H1 (cell line): ENCODE measurements around the gene SUCLG2. TPM values are rescaled to one million over a fixed set of nuclear protein-coding genes. Genes with fewer than 3 reads are reported as not detected.

ENCODE experiments used
- CTCF ChIA-PET: fragments of 300-600 bp; sonication (Branson Sonifier 250); formaldehyde crosslinking; loops from one replicate; lab custom pipeline; 2021; ENCODE audit not compliant: partially characterized antibody; lab: Charles Lee
- POLR2A ChIA-PET: fragments of 300-600 bp; sonication (Branson Sonifier 250); formaldehyde crosslinking; loops from one replicate; lab custom pipeline; 2021; ENCODE audit warnings: inconsistent platforms; ENCODE audit not compliant: partially characterized antibody; lab: Charles Lee
- DNase-seq, 2 experiments: peaks; one replicate each; pipeline versions ENCODE4 v3.0.0 to v3.0.0-alpha.2; 2010 to 2022; ENCODE audit warnings: low spot score in 2 of 2, low read depth in 1 of 2, mixed read lengths in 1 of 2
- FAIRE-seq: peaks from 2 replicates; lab custom pipeline; 2011; peaks lifted over from hg19 to GRCh38; lab: Jason Lieb, UNC
- H2AFZ ChIP-seq: 2 replicates; pipeline ENCODE4 v1.8.1; 2012; ENCODE audit warnings: low read length, inconsistent platforms
- H2AK5ac ChIP-seq: 2 replicates; pipeline ENCODE4 v1.6.1; 2013; ENCODE audit warnings: low read depth, low read length
- H2BK120ac ChIP-seq: replicated peaks from 2 replicates; pipeline ENCODE3; 2013; ENCODE audit warnings: low read depth, low read length, inconsistent platforms
- H2BK12ac ChIP-seq: 2 replicates; pipeline ENCODE4 v1.6.1; 2013; ENCODE audit warnings: low read depth, low read length
- H2BK15ac ChIP-seq: 2 replicates; pipeline ENCODE4 v1.6.1; 2013; ENCODE audit warnings: low read length
- H2BK20ac ChIP-seq: 2 replicates; pipeline ENCODE4 v1.6.1; 2013; ENCODE audit warnings: low read length
- H2BK5ac ChIP-seq: 2 replicates; pipeline ENCODE4 v1.6.1; 2013; ENCODE audit warnings: low read depth, low read length
- H3K14ac ChIP-seq: 2 replicates; pipeline ENCODE4 v1.6.1; 2013; ENCODE audit warnings: inconsistent platforms; ENCODE audit not compliant: insufficient read length
- H3K18ac ChIP-seq: 2 replicates; pipeline ENCODE4 v1.6.1; 2013; ENCODE audit warnings: low read length; ENCODE audit errors: extremely low read depth
- H3K23ac ChIP-seq: 2 replicates; pipeline ENCODE4 v1.6.1; 2013; ENCODE audit warnings: inconsistent platforms; ENCODE audit not compliant: insufficient read length
- H3K23me2 ChIP-seq: 2 replicates; pipeline ENCODE4 v1.6.1; 2013; ENCODE audit warnings: low read depth, low read length
- H3K27ac ChIP-seq: 2 replicates; pipeline ENCODE4 v1.6.1; 2011; ENCODE audit warnings: low read depth, low read length, inconsistent platforms
- H3K27me3 ChIP-seq, 4 experiments: replicated peaks in 1 of 4; 1 replicate in 1 of 4; 2 replicates in 3 of 4; pipeline versions ENCODE4 v1.6.1 to v1.8.1; 2011 to 2013; ENCODE audit warnings: low read length in 3 of 4, mild to moderate bottlenecking in 3 of 4, inconsistent platforms in 2 of 4, mixed read lengths in 2 of 4, moderate library complexity in 1 of 4; ENCODE audit not compliant: control insufficient read depth in 3 of 4, insufficient read depth in 3 of 4; ENCODE audit errors: extremely low read depth in 1 of 4
- H3K36me3 ChIP-seq, 4 experiments: 2 replicates each; pipeline versions ENCODE4 v1.6.1 to v1.8.1; 2011 to 2013; ENCODE audit warnings: mild to moderate bottlenecking in 4 of 4, low read length in 3 of 4, moderate library complexity in 2 of 4, control low read depth in 1 of 4, inconsistent platforms in 1 of 4; ENCODE audit not compliant: insufficient read depth in 4 of 4, control insufficient read depth in 2 of 4
- H3K4ac ChIP-seq: replicated peaks from 2 replicates; pipeline ENCODE3; 2013; ENCODE audit warnings: low read length, low read depth, mixed read lengths, inconsistent platforms; ENCODE audit not compliant: insufficient read length
- H3K4me1 ChIP-seq, 4 experiments: replicated peaks in 1 of 4; 1 replicate in 1 of 4; 2 replicates in 3 of 4; pipeline versions ENCODE4 v1.6.1 to v1.8.1; 2011 to 2013; ENCODE audit warnings: low read length in 3 of 4, inconsistent platforms in 2 of 4, mixed read lengths in 1 of 4; ENCODE audit not compliant: insufficient read depth in 4 of 4, control insufficient read depth in 3 of 4
- H3K4me2 ChIP-seq, 2 experiments: 2 replicates each; pipeline versions ENCODE4 v1.6.1 to v1.8.1; 2011 to 2013; ENCODE audit warnings: low read depth in 2 of 2, low read length in 2 of 2, control low read depth in 1 of 2, inconsistent platforms in 1 of 2, mild to moderate bottlenecking in 1 of 2; ENCODE audit not compliant: insufficient read depth in 1 of 2
- H3K4me3 ChIP-seq, 4 experiments: fragments of 200-600, 300-600 bp in 1 of 4; sonication (generic), shearing (Covaris generic), sonication (Bioruptor Twin) in 1 of 4; 2 replicates each; pipeline versions ENCODE4 v1.5.1 to v1.8.1; 2011 to 2016; ENCODE audit warnings: low read length in 4 of 4, low read depth in 3 of 4, control low read depth in 2 of 4, inconsistent platforms in 2 of 4, mild to moderate bottlenecking in 2 of 4, mixed read lengths in 1 of 4, moderate library complexity in 1 of 4; ENCODE audit not compliant: insufficient read depth in 2 of 4; ENCODE audit errors: extremely low read depth in 1 of 4
- H3K56ac ChIP-seq: replicated peaks from 2 replicates; pipeline ENCODE3; 2013; ENCODE audit warnings: low read depth, mild to moderate bottlenecking, mixed read lengths, low read length, inconsistent platforms; ENCODE audit not compliant: insufficient read length
- H3K79me1 ChIP-seq: 2 replicates; pipeline ENCODE4 v1.6.1; 2013; ENCODE audit warnings: low read depth, low read length, control low read depth
- H3K79me2 ChIP-seq, 2 experiments: 2 replicates each; pipeline versions ENCODE4 v1.6.1 to v1.8.1; 2012 to 2013; ENCODE audit warnings: low read length in 2 of 2, mild to moderate bottlenecking in 2 of 2, inconsistent platforms in 1 of 2; ENCODE audit not compliant: insufficient read depth in 2 of 2, control insufficient read depth in 1 of 2
- H3K9ac ChIP-seq, 4 experiments: replicated peaks in 1 of 4; 1 replicate in 1 of 4; 2 replicates in 3 of 4; pipeline versions ENCODE4 v1.6.1 to v1.8.1; 2011 to 2013; ENCODE audit warnings: low read depth in 3 of 4, low read length in 3 of 4, control low read depth in 2 of 4, mild to moderate bottlenecking in 2 of 4, moderate library complexity in 2 of 4, inconsistent platforms in 1 of 4; ENCODE audit errors: extremely low read depth in 1 of 4
- H3K9me3 ChIP-seq, 2 experiments: 2 replicates each; pipeline versions ENCODE4 v1.6.1 to v1.8.1; 2012 to 2013; ENCODE audit warnings: mild to moderate bottlenecking in 2 of 2, moderate library complexity in 2 of 2, control low read depth in 1 of 2, inconsistent platforms in 1 of 2, low read depth in 1 of 2, low read length in 1 of 2, mixed read lengths in 1 of 2; ENCODE audit not compliant: insufficient read depth in 2 of 2
- H4K20me1 ChIP-seq, 2 experiments: replicated peaks in 1 of 2; 2 replicates each; pipeline versions ENCODE3 to v1.8.1; 2011 to 2013; ENCODE audit warnings: inconsistent platforms in 2 of 2, low read length in 2 of 2, mild to moderate bottlenecking in 1 of 2; ENCODE audit not compliant: insufficient read depth in 2 of 2, control insufficient read depth in 1 of 2
- H4K5ac ChIP-seq: 2 replicates; pipeline ENCODE4 v1.6.1; 2013; ENCODE audit warnings: low read length, low read depth, mixed read lengths, inconsistent platforms; ENCODE audit not compliant: insufficient read length
- H4K8ac ChIP-seq: 2 replicates; pipeline ENCODE4 v1.8.0; 2013; ENCODE audit warnings: mild to moderate bottlenecking, moderate library complexity, low read length, inconsistent platforms; ENCODE audit not compliant: insufficient read depth; ENCODE audit errors: extremely low read depth
- H4K91ac ChIP-seq: replicated peaks from 2 replicates; pipeline ENCODE3; 2013; ENCODE audit warnings: low read length, mixed read lengths, inconsistent platforms; ENCODE audit not compliant: insufficient read length
- ASH2L ChIP-seq: fragments of 200-600, 300-600 bp; sonication (generic); IDR thresholded peaks from one replicate; pipeline ENCODE4 v1.7.1; 2017; ENCODE audit warnings: low read length
- CBX8 ChIP-seq: fragments of 300-800, 300-1000 bp; sonication (generic); IDR thresholded peaks from 2 replicates; pipeline ENCODE4 v1.7.1; 2016; ENCODE audit warnings: low read depth, low read length, borderline replicate concordance
- GTF2F1 ChIP-seq: IDR thresholded peaks from 2 replicates; pipeline ENCODE4 v1.6.1; 2012; ENCODE audit warnings: low read depth, low read length, improper control_type of control experiment, borderline replicate concordance
- KDM4A ChIP-seq: IDR thresholded peaks from one replicate; pipeline ENCODE4 v1.7.1; 2012; ENCODE audit warnings: low read depth, mild to moderate bottlenecking, moderate library complexity, low read length, inconsistent platforms; ENCODE audit not compliant: severe bottlenecking
- YY1 ChIP-seq: IDR thresholded peaks from 2 replicates; pipeline ENCODE4 v1.6.1; 2011; ENCODE audit warnings: low read depth, mild to moderate bottlenecking, low read length
- WGBS, 2 experiments: shearing (Covaris generic) in 1 of 2; methylation state at CpG; one replicate each; pipeline versions ENCODE4 v1.1.6 to v1.1.7; 2013 to 2015; ENCODE audit warnings: low lambda C conversion rate in 2 of 2, mixed read lengths in 2 of 2, inconsistent platforms in 1 of 2, low coverage in 1 of 2, missing lambda C conversion rate in 1 of 2; ENCODE audit not compliant: insufficient replicate concordance in 2 of 2, insufficient coverage in 1 of 2, insufficient read length in 1 of 2; ENCODE audit errors: extremely low coverage in 1 of 2, missing lambda C conversion rate in 1 of 2; 5-methylcytosine and 5-hydroxymethylcytosine counted together
- polyA plus RNA-seq, 7 experiments: library from polyadenylated mRNA; depleted of rRNA in 3 of 7; stranded (reverse) in 5 of 7; unstranded in 2 of 7; fragments of >200 nt in 5 of 7; fragments of 200-250 nt in 2 of 7; gene quantifications; 1 replicate in 5 of 7; 2 replicates in 1 of 7; 4 replicates in 1 of 7; pipeline versions ENCODE4 v1.2.1 to v1.2.3, GENCODE V29; 2011 to 2013; ENCODE audit warnings: missing spikeins in 2 of 7, mixed read lengths in 2 of 7
- total RNA-seq: library from RNA; stranded (reverse); fragmentation: NEBNext Ultra II Directional; extraction: Animal tissue kit (Norgen Biotek cat#: 25700); gene quantifications from 2 replicates; pipeline ENCODE4 v1.2.1, GENCODE V29; 2021

Gene SUCLG2
- total and polyA plus RNA-seq, 2 of the 8 experiments (the other 6 are each of a cell fraction or from before 2014, with no cell fraction given), result 12.9 to 46.2 TPM

DNA sequence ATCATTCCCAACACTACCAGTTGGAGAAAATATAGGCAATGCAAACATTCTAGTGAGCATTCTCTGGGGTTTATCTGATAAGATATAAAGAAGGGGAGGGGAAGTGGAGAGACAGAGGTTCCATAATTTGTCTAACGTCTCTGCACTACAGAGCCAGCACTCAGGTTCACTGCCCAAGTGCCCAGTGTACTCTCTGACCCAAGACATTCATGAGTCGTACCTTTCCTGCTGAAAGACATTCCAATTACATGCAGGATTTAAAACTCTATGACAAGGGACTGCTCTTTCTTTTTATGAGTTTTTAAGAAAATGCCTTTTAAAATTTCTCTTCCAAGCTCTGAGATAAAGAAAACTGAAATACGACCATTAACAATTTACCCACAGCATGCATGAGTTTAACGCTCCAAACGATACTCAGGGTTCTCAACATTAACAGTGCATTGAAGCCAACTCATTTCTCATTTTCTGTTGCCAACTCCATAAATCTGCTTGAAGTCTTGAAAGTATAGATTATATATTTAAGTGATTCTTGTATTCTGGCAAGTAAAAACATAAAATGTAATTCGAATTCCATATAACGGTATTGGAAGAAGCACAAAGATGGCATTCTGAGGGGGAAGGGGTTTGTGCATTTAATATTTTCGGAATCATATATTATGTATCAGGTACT, 193.4 kb downstream of the SUCLG2 start:
- Histone ChIP-seq H3K56ac (no peak overlapping the region), H3K27me3 (peaks cover 0 to 1% (median 0%) of the 10 kb centered on the region in 4 experiments; a peak in 1 of 7 replicates), H4K5ac (no peak overlapping the region), H2AFZ (no peak overlapping the region), H2BK20ac (no peak overlapping the region), H4K8ac (no peak overlapping the region), H3K79me2 (no peaks in the 10 kb centered on the region), H3K4me3 (no peak overlapping the region), H3K9ac (no peak overlapping the region), H2BK15ac (no peak overlapping the region), H2BK120ac (no peak overlapping the region), H2BK12ac (no peak overlapping the region), H3K4me1 (no peaks in the 10 kb centered on the region), H3K23ac (no peak overlapping the region), H3K36me3 (no peaks in the 10 kb centered on the region), H3K27ac (no peak overlapping the region), H3K4ac (no peak overlapping the region), H3K14ac (no peak overlapping the region), H4K20me1 (no peaks in the 10 kb centered on the region), H3K9me3 (no peaks in the 10 kb centered on the region), H3K4me2 (no peak overlapping the region), H3K79me1 (no peaks in the 10 kb centered on the region), H3K18ac (no peak overlapping the region), H2BK5ac (no peak overlapping the region), H4K91ac (no peak overlapping the region), H2AK5ac (no peak overlapping the region), H3K23me2 (no peaks in the 10 kb centered on the region)
- ChIA-PET CTCF (interaction anchor here (1.4 to 2.1 kb wide), 2 partner anchors 25 to 76 kb away, joined by 3 to 5 read pairs; no protein-coding TSS in a partner anchor), POLR2A (no interaction called here)
- DNase-seq (no peak), FAIRE-seq (no peak)
- no peak for TF ChIP-seq ASH2L
- no peak for TF ChIP-seq GTF2F1
- no peak for TF ChIP-seq YY1
- TF ChIP-seq CBX8, result no peak
- TF ChIP-seq KDM4A, result no peak
- WGBS, 2 experiments, result 88% methylated on average over 8 of the region's 8 CpGs; no CpG with 5 or more reads in 1 of the 2 experiments
